Measurements from ENCODE around the gene ZP1. TPM values are rescaled to one million over a fixed set of nuclear protein-coding genes. Genes with fewer than 3 reads are reported as not detected.
A peak's percentile ranks its signal among the peaks of the same experiment; 100 is the strongest.

The ZP1 gene
- total and polyA plus RNA-seq, 2 donors, result 0.35 TPM; not detected in 1

DNA sequence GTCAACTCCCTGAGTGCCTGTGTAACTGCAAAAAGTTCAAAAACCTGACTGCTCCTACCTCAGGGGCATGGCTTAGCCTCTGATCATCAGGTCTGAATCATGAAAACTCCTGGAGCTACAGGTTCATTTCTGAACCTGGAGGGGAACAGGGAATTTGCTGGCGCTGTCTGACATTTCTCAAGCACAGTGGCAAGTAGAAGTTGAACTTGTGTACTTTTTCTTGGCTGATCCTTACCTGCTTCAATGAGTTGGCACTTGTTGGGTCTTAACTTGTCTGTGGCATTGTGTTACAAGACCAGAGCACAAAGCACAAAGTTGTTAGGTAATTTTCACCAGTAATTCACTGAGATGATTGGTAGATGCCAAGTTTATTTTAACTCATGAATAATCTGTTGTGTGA is 49.9 kb downstream of the ZP1 start:
- no peak for DNase-seq (ENCODE audit: extremely low spot score)
- 98% methylated on average over 1 of the region's 1 CpG for WGBS
- Histone ChIP-seq H3K4me1 (ENCODE audit: insufficient read depth) (peaks cover 2% of the 10 kb centered on the region), H3K27ac (ENCODE audit: low read depth) (no peak overlapping the region), H3K36me3 (ENCODE audit: insufficient read depth) (peaks cover 11% of the 10 kb centered on the region), H3K4me3 (ENCODE audit: low read depth, low read length) (no peak overlapping the region)

DNA sequence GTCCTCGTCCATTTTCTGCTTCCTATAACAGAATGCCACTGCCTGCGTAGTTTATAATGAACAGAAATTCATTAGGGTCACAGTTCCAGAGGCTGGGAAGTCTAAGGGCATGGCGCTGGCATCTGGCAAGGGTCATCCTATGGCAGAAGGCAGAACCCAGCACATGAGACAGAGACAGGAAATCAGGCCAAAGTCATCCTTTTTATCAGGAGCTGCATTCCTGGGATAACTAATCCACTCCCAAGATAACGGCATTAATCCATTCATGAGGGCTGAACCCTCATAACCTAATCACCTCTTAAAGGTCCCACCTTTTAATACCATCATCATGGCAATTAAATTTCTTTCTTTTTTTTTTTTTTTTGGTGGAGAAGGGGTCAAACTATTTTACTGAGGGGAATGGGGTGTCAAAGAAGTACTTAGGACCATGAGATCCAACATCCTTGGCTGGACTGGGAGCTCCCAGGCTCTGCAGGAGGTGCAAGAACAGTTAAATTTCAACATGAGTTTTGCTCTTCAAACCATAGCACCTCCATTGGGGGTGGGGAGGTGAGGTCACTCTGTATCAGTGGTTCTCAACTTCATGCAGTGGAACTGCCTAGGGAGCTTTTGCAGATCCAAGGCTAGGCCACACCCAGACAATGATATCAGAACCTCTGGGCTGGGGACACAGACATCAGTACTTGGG is 51.1 kb downstream of the ZP1 start:
- no peak for DNase-seq (ENCODE audit: extremely low spot score)
- H3K4me1 ChIP-seq (ENCODE audit: insufficient read depth), result peaks cover 2% of the 10 kb centered on the region
- WGBS, result 86% methylated on average over 4 of the region's 4 CpGs
- H3K4me3 ChIP-seq (ENCODE audit: low read depth, low read length), result no peak overlapping the region
- no peak overlapping the region for H3K27ac ChIP-seq (ENCODE audit: low read depth)
- H3K36me3 ChIP-seq (ENCODE audit: insufficient read depth), result peaks cover 11% of the 10 kb centered on the region

DNA sequence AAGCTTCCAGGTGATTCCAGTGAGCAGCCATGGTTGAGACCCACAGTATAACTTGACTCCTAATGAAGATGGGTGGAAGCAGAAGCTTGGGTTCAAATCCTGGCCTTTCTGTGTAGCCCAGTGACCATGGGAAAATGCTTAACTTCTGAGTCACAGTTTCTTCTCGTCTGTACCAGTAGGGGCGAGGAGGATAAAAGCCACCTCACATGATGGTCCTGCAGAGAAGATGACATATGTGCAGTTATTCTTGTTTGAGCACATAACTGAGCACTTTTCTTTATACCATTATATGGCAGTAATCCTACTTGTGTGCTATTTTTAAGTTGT is 51.6 kb downstream of the ZP1 start:
- Histone ChIP-seq H3K4me1 (ENCODE audit: insufficient read depth) (peaks cover 2% of the 10 kb centered on the region), H3K36me3 (ENCODE audit: insufficient read depth) (peaks cover 11% of the 10 kb centered on the region), H3K4me3 (ENCODE audit: low read depth, low read length) (no peak overlapping the region), H3K27ac (ENCODE audit: low read depth) (no peak overlapping the region)
- DNase-seq (ENCODE audit: extremely low spot score), result no peak
- 50% methylated on average over 2 of the region's 2 CpGs for WGBS

- Histone ChIP-seq H3K36me3 (ENCODE audit: insufficient read depth) (peaks cover 11% of the 10 kb centered on the region), H3K4me3 (ENCODE audit: low read depth, low read length) (no peak overlapping the region), H3K27ac (ENCODE audit: low read depth) (no peak overlapping the region), H3K4me1 (ENCODE audit: insufficient read depth) (peaks cover 2% of the 10 kb centered on the region)
- DNase-seq (ENCODE audit: extremely low spot score), result no peak
- 99% methylated on average over 1 of the region's 1 CpG for WGBS
Measured at GRCh38 chr11:60919320-60919719, 52.0 kb downstream of the ZP1 start.

DNA sequence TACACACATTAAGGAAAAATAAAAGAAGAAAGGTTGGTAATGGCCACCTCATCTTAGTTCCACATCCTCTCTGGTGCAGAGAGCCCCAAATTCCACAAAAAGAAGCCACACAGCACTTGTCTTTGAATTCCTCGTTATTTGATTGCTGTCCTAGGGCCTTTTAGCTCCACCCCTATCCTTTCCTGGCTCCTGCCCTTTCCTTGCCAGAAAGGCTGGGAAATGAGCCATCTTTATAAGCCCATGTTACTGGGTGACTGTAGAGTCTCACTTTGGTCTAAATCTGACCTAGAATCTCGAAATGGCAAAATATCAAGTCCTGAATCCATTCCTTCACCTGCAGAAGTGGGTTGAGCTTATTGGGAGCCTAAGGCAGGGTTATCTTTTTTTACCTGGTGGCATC is 52.6 kb downstream of the ZP1 start:
- H3K36me3 ChIP-seq (ENCODE audit: insufficient read depth), result peaks cover 11% of the 10 kb centered on the region
- no peak overlapping the region for H3K4me3 ChIP-seq (ENCODE audit: low read depth, low read length)
- peaks cover 2% of the 10 kb centered on the region for H3K4me1 ChIP-seq (ENCODE audit: insufficient read depth)
- 43% methylated on average over 2 of the region's 2 CpGs for WGBS
- DNase-seq (ENCODE audit: extremely low spot score), result no peak
- no peak overlapping the region for H3K27ac ChIP-seq (ENCODE audit: low read depth)

GRCh38 chr11:60921259-60921658 is 53.9 kb downstream of the ZP1 start:
- H3K4me1 ChIP-seq (ENCODE audit: insufficient read depth), result peaks cover 2% of the 10 kb centered on the region
- WGBS, result 95% methylated on average over 11 of the region's 11 CpGs
- no peak for DNase-seq (ENCODE audit: extremely low spot score)

DNA sequence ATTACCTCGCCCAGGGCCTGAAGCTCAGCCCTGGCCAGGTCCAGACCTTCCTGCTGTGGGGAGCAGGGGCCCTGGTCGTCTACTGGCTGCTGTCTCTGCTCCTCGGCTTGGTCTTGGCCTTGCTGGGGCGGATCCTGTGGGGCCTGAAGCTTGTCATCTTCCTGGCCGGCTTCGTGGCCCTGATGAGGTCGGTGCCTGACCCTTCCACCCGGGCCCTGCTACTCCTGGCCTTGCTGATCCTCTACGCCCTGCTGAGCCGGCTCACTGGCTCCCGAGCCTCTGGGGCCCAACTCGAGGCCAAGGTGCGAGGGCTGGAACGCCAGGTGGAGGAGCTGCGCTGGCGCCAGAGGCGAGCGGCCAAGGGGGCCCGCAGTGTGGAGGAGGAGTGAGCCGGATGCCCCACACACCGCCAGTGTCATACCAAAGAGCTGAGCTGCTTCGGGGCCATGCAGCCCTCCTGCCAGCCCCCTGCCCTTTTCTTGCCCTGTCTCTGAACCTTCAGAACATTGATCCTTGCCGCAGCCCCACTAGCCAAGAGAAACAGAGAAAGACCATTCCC is 54.5 kb downstream of the ZP1 start:
- Histone ChIP-seq H3K4me3 (ENCODE audit: low read depth, low read length) (no peak overlapping the region), H3K27ac (ENCODE audit: low read depth) (no peak overlapping the region), H3K36me3 (ENCODE audit: insufficient read depth) (peaks cover 11% of the 10 kb centered on the region), H3K4me1 (ENCODE audit: insufficient read depth) (no peaks in the 10 kb centered on the region)
- DNase-seq (ENCODE audit: extremely low spot score), result no peak
- WGBS, result 83% methylated on average over 23 of the region's 23 CpGs

More at GRCh38 chr11:60921259-60921658, 53.9 kb downstream of the ZP1 start:
- Histone ChIP-seq H3K36me3 (ENCODE audit: insufficient read depth) (peaks cover 11% of the 10 kb centered on the region), H3K27ac (ENCODE audit: low read depth) (no peak overlapping the region), H3K4me3 (ENCODE audit: low read depth, low read length) (no peak overlapping the region)

- peaks cover 11% of the 10 kb centered on the region for H3K36me3 ChIP-seq (ENCODE audit: insufficient read depth)
- DNase-seq (ENCODE audit: extremely low spot score), result no peak
- WGBS, result 74% methylated on average over 6 of the region's 6 CpGs
- no peak overlapping the region for H3K4me3 ChIP-seq (ENCODE audit: low read depth, low read length)
- no peak overlapping the region for H3K27ac ChIP-seq (ENCODE audit: low read depth)
- no peaks in the 10 kb centered on the region for H3K4me1 ChIP-seq (ENCODE audit: insufficient read depth)
Measured at GRCh38 chr11:60922906-60923305, 55.6 kb downstream of the ZP1 start.

DNA sequence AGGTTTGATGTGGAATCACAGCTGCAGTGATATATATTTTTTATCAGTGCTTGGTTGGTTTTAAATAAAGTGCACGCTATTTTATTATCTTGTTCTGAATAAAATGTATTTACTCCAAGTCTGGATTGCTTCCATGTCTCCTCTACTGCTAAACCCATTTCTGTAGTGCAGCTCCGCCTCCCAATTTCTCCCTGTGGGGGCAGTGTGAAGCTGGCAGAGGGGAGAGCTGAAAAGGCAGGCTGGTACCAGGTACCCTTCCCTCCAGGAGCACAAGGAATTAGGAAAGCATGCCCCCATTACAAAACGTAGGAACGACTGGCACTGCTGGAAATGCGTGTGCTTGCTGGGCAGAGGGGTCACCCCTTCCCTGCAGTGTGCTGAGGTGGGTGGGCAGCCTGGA is 56.0 kb downstream of the ZP1 start:
- DNase-seq (ENCODE audit: extremely low spot score), result no peak
- no peak overlapping the region for H3K27ac ChIP-seq (ENCODE audit: low read depth)
- H3K4me1 ChIP-seq (ENCODE audit: insufficient read depth), result no peaks in the 10 kb centered on the region
- no peak overlapping the region for H3K4me3 ChIP-seq (ENCODE audit: low read depth, low read length)
- H3K36me3 ChIP-seq (ENCODE audit: insufficient read depth), result peaks cover 11% of the 10 kb centered on the region
- WGBS, result 62% methylated on average over 5 of the region's 5 CpGs

- Histone ChIP-seq H3K4me1 (ENCODE audit: insufficient read depth) (no peaks in the 10 kb centered on the region), H3K4me3 (ENCODE audit: low read depth, low read length) (no peak overlapping the region), H3K27ac (ENCODE audit: low read depth) (no peak overlapping the region), H3K36me3 (ENCODE audit: insufficient read depth) (peaks cover 11% of the 10 kb centered on the region)
- no peak for DNase-seq (ENCODE audit: extremely low spot score)
- 46% methylated on average over 6 of the region's 6 CpGs for WGBS
Measured at GRCh38 chr11:60923800-60924109, 56.4 kb downstream of the ZP1 start.

DNA sequence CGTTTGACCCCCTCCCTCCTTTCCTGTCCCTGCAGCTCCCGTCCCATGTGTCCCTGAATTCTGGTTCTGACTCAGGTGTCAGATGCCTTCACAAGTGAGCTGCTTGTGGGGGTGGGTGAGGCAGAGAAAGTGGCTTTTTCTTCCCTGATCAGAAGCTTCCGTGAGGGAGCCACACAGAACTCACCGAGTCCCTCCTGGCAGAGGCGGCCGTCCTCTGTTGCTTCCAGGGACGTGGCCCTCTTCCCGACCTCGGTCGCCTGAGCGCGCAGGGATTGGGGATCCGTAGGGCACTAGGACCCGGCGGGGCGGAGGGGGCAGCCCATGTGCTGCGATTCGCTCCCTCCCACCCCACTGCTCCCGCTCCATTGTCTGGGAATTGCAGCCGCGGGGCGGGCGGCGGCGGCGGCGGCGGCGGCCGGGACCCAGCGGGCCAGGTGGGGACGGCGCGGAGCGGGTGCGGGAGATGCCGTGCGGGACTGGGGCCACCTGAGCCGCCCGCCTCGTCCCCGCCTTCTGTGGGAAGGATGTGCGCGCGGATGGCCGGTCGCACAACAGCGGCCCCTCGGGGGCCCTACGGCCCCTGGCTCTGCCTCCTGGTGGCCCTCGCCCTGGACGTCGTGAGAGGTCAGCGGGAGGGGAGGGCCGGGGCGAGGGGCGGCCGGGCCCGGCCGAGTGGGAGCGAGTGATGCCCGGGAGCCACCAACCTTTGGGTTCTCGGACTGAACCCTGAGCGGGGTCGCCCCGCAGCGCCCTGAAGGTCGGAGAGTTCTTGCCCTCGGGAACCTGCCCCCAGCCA is 57.0 kb downstream of the ZP1 start, which contains the start of gene TMEM132A:
Gene TMEM132A (plus strand): TSS at position 351 of the 796 bp plus-strand sequence. CDS start 174 bp downstream, at position 525.
- WGBS, result under 1% methylated on average over 69 of the region's 69 CpGs
- H3K4me1 ChIP-seq (ENCODE audit: insufficient read depth), result no peaks in the 10 kb centered on the region
- DNase-seq (ENCODE audit: extremely low spot score), result no peak
- H3K27ac ChIP-seq (ENCODE audit: low read depth), result no peak within 1 kb of the TSS
- peaks cover 11% of the 10 kb centered on the region for H3K36me3 ChIP-seq (ENCODE audit: insufficient read depth)
- peak within 1 kb of the TSS; percentile 49 for H3K4me3 ChIP-seq (ENCODE audit: low read depth, low read length)

Data from urinary bladder (tissue), 4 donors.